T-helper 1 cell treated with Interleukin-12 subunit alpha and Interleukin-12 subunit beta and Interleukin-4 antibody, amounts not matched to agents 30 μg/mL and 1 μg/mL, for 36 hours (primary cell): Measurements from ENCODE around the gene ZNF71.

Source experiments
- H3K27ac Mint-ChIP-seq: one replicate; pipeline ENCODE4 v1.8.0; 2021; ENCODE audit warnings: mild to moderate bottlenecking, mixed read lengths
- H3K27me3 Mint-ChIP-seq: one replicate; pipeline ENCODE4 v1.8.0; 2021; ENCODE audit warnings: low read depth, mixed read lengths
- H3K36me3 Mint-ChIP-seq: one replicate; pipeline ENCODE4 v1.8.0; 2021; ENCODE audit warnings: low read depth, mixed read lengths
- H3K4me1 Mint-ChIP-seq: one replicate; pipeline ENCODE4 v1.8.0; 2021; ENCODE audit warnings: low read depth, mixed read lengths
- H3K4me3 Mint-ChIP-seq: one replicate; pipeline ENCODE4 v1.8.0; 2021; ENCODE audit warnings: mild to moderate bottlenecking, moderate library complexity, mixed read lengths
- H3K9me3 Mint-ChIP-seq: one replicate; pipeline ENCODE4 v1.8.0; 2021; ENCODE audit warnings: mixed read lengths

ZNF71 gene

DNA sequence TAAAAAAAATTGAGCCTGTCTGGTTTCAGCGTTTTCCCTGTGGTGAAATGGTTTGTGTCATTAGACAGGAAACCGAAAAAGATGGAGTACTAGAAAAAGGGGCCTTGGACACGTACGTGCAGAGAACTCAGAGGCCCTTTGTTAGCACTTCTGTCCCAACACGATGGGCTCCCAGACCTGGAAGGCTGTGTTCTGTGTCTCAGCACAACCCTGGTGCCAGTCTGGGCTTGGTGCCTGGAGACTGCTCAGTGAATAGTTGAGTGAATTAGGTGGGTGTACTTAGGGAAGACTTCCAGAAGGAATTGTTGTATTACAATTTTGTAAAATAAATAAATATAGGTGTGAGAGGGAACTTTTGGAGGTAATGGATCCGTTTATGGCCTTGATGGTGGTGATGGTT is 8.7 kb downstream of the ZNF71 start:
- peaks cover 44% of the 10 kb centered on the region for H3K36me3 Mint-ChIP-seq
- H3K9me3 Mint-ChIP-seq = peaks cover 62% of the 10 kb centered on the region
- H3K4me1 Mint-ChIP-seq = no peaks in the 10 kb centered on the region
- H3K27ac Mint-ChIP-seq = no peak overlapping the region
- no peak overlapping the region for H3K4me3 Mint-ChIP-seq
- no peaks in the 10 kb centered on the region for H3K27me3 Mint-ChIP-seq

DNA sequence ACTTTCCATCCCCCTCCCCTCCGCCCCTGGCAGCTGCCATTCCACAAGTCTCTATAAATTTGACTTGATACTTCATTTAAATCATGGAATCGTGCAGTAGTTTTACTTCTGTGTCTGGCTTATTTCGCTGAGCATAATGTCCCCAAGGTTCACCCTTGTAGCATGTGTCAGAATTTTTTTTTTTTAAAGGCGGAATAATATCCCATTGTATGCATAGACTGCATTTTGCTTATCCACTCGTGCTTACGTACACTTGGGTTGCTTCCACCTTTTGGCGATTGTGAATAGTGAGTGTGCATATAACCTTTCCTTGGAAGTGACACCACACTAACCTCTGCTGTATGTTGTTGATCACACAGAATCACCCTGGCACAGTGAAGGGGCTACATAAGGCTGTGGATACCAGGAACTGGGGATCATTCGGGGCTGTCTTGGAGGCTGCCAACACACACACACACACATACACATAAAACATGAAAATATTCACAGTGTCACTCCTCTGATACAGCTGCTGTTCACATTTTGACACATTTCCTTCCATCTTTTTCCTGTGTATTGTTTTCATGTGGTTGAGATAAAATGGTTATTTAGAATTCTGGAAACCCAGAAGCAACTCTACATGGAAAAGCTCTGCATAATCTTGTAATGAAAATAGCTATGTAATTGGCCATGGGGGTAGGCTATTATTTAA is 13.3 kb downstream of the ZNF71 start:
- Mint-ChIP-seq H3K27ac (no peak overlapping the region), H3K27me3 (no peaks in the 10 kb centered on the region), H3K36me3 (peaks cover 21% of the 10 kb centered on the region), H3K4me1 (no peaks in the 10 kb centered on the region), H3K9me3 (peaks cover 72% of the 10 kb centered on the region), H3K4me3 (no peak overlapping the region)

GRCh38 chr19:56611288-56611687 is 16.2 kb downstream of the ZNF71 start:
- Mint-ChIP-seq H3K4me3 (no peak overlapping the region), H3K27me3 (no peaks in the 10 kb centered on the region), H3K27ac (no peak overlapping the region), H3K36me3 (peaks cover 21% of the 10 kb centered on the region), H3K4me1 (no peaks in the 10 kb centered on the region), H3K9me3 (peaks cover 84% of the 10 kb centered on the region)

DNA sequence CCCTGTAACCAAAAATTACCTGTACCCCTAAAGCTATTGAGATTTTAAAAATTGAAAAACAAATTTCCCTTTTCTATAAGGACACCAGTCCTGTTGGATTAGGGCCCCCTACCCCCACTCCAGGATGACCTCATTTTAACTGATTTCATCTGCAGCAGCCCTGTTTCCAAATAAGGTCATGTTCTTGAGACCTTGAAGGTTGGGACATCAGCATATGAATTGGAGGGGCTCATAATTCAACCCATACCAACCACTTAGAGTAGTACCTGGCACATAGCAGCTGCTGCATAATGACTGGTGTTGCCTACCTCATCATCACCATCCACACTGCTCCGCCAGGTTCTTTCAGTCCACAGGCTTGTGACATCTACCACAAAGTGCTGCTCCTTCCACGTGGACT is 17.6 kb downstream of the ZNF71 start:
- H3K36me3 Mint-ChIP-seq = peaks cover 24% of the 10 kb centered on the region
- H3K4me3 Mint-ChIP-seq = no peak overlapping the region
- H3K9me3 Mint-ChIP-seq = peaks cover 93% of the 10 kb centered on the region
- H3K27ac Mint-ChIP-seq = no peak overlapping the region
- H3K27me3 Mint-ChIP-seq = no peaks in the 10 kb centered on the region
- no peaks in the 10 kb centered on the region for H3K4me1 Mint-ChIP-seq

GRCh38 chr19:56613639-56614038 is 18.5 kb downstream of the ZNF71 start:
- peaks cover 27% of the 10 kb centered on the region for H3K36me3 Mint-ChIP-seq
- peaks cover 92% of the 10 kb centered on the region for H3K9me3 Mint-ChIP-seq

DNA sequence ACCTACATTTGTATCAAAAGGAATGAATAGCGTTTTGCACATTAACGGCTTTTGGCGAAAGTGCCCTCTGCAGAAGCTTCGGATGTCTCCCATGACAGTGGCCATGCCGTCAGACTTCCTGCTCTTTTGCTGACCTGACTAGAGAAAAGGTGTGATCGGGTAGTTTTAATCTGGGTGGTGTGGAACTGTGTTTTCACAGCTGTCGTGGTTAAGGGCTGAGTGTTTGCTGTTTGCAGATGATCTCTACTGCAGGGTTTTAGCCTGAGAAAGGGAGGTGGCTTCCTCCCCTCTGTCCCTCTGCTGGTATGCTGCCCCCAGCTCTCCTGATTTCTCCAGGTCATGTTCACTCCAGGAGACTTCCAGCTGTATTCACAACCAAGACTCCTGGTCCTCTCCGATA is 22.4 kb downstream of the ZNF71 start:
- Mint-ChIP-seq H3K27me3 (no peaks in the 10 kb centered on the region), H3K4me3 (no peak overlapping the region), H3K36me3 (peaks cover 30% of the 10 kb centered on the region), H3K9me3 (peaks cover 82% of the 10 kb centered on the region), H3K4me1 (no peaks in the 10 kb centered on the region), H3K27ac (no peak overlapping the region)

More at GRCh38 chr19:56613639-56614038, 18.5 kb downstream of the ZNF71 start:
- Mint-ChIP-seq H3K27ac (no peak overlapping the region), H3K4me3 (no peak overlapping the region), H3K4me1 (no peaks in the 10 kb centered on the region), H3K27me3 (no peaks in the 10 kb centered on the region)

- H3K4me3 Mint-ChIP-seq = no peak overlapping the region
- peaks cover 37% of the 10 kb centered on the region for H3K36me3 Mint-ChIP-seq
Observed at GRCh38 chr19:56619121-56619520, 24.0 kb downstream of the ZNF71 start.

GRCh38 chr19:56622374-56622773 is 27.3 kb downstream of the ZNF71 start:
- peaks cover 38% of the 10 kb centered on the region for H3K36me3 Mint-ChIP-seq
- H3K4me1 Mint-ChIP-seq = no peaks in the 10 kb centered on the region
- H3K27me3 Mint-ChIP-seq = no peaks in the 10 kb centered on the region
- H3K9me3 Mint-ChIP-seq = peaks cover 65% of the 10 kb centered on the region
- H3K27ac Mint-ChIP-seq = no peak overlapping the region
- H3K4me3 Mint-ChIP-seq = no peak overlapping the region

More at GRCh38 chr19:56619121-56619520, 24.0 kb downstream of the ZNF71 start:
- Mint-ChIP-seq H3K4me1 (no peaks in the 10 kb centered on the region), H3K9me3 (peaks cover 78% of the 10 kb centered on the region), H3K27me3 (no peaks in the 10 kb centered on the region), H3K27ac (no peak overlapping the region)

DNA sequence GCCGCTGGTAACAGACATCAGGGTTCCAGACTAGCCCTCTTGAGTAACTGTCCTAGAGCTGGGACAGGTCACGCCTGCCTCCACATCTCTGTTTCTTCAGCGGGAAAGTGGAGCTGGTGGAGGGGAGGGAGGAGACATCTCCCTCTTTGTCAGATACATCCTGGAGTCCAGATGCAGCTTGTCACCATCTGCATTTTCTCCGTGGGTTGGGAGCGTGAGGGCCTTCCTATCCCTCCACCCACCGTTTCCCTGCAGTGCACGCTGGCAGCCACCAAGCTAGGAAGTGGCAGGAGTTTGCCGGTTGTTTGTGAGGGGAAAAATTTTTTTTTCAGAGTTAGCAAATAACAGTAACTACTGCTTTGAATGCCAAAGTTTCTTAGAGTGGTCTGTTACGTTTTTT is 27.9 kb downstream of the ZNF71 start:
- Mint-ChIP-seq H3K4me1 (no peaks in the 10 kb centered on the region), H3K36me3 (peaks cover 34% of the 10 kb centered on the region), H3K27ac (no peak overlapping the region), H3K9me3 (peaks cover 66% of the 10 kb centered on the region), H3K27me3 (no peaks in the 10 kb centered on the region), H3K4me3 (no peak overlapping the region)

DNA sequence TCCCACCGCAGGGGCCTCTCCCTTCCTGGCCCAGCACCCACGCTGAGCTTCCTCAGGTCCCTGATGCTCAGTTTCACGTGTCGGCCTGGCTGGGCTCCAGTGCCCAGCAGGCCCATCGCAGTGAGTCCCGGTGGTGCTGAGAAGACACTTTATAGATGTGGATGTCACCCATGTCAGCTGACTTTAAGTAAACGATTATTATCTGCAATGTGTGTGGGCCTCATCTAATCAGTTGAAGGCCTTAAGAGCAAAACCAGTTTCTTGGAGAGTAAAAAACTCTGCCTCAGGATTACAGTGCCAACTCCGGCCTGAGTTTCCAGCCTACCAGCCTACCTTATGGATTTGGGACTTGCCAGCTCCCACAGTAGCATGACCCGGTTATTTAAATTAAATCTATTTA is 30.6 kb downstream of the ZNF71 start:
- Mint-ChIP-seq H3K9me3 (peaks cover 67% of the 10 kb centered on the region), H3K27ac (no peak overlapping the region), H3K27me3 (no peaks in the 10 kb centered on the region), H3K4me1 (no peaks in the 10 kb centered on the region), H3K36me3 (peaks cover 31% of the 10 kb centered on the region), H3K4me3 (no peak overlapping the region)

GRCh38 chr19:56633021-56633420 is 37.9 kb downstream of the ZNF71 start:
- Mint-ChIP-seq H3K27me3 (no peaks in the 10 kb centered on the region), H3K4me1 (no peaks in the 10 kb centered on the region), H3K4me3 (no peak overlapping the region), H3K9me3 (peaks cover 74% of the 10 kb centered on the region), H3K27ac (no peak overlapping the region), H3K36me3 (no peaks in the 10 kb centered on the region)

GRCh38 chr19:56637976-56638555 is 43.0 kb downstream of the ZNF71 start:
- no peaks in the 10 kb centered on the region for H3K4me1 Mint-ChIP-seq
- peaks cover 5% of the 10 kb centered on the region for H3K36me3 Mint-ChIP-seq
- H3K4me3 Mint-ChIP-seq = no peak overlapping the region
- no peaks in the 10 kb centered on the region for H3K27me3 Mint-ChIP-seq
- peaks cover 62% of the 10 kb centered on the region for H3K9me3 Mint-ChIP-seq
- H3K27ac Mint-ChIP-seq = no peak overlapping the region

DNA sequence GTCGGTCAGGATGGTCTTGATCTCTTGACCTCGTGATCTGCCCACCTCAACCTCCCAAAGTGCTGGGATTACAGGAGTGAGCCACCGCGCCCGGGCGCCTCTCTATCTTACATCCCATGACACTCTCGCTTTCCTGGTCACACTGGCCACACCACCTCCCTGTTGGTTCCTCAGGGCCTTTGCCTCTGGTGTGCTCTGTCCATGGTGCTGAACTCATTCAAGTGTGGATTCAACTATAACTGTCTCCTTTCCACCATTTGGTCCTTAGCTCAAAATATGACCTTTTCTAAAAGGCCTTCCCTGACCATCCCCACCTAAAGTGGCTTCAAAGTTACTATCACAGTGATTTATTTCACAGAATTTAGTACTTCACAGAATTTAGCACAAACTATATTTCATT is 44.1 kb downstream of the ZNF71 start:
- Mint-ChIP-seq H3K36me3 (peaks cover 5% of the 10 kb centered on the region), H3K4me3 (no peak overlapping the region), H3K27me3 (no peaks in the 10 kb centered on the region), H3K27ac (no peak overlapping the region), H3K4me1 (no peaks in the 10 kb centered on the region), H3K9me3 (peaks cover 57% of the 10 kb centered on the region)

DNA sequence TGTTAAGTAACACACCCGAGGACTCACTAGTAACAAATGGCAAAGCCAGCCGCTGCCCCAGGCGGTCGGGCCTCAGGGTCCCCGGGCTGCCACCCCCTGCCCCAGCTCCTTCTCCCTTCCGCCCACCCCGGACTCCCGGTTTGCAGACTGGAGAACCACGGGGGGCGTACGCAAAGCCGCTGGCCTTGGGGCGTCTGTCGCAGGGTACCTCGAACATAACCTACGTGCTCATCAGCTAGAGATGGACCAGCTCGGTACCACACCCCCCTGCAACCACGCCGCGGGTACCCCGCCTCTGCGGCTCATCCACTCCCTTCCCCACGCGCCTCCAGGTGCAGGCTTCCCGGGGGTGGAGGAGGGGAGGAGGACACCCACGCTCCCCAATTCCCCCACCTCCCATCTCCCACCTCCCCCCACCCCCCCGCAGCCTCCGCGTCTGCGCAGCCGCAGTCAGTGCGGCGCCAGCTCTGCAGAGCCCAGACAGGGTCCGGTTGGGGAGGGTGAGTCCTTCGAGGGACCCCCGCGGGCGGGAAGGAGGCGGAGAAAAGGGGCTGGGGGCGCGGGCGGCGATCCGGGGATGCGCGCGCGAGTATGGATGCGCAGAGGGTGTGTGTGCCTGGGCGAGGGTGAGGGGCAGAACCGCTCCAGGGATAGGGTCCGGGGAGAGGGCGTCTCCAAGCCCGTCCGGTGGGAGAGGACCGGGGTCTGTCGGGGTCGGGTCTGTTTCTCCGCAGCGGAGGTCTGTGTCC is 47.8 kb downstream of the ZNF71 start, which contains the start of gene SMIM17:
SMIM17 (plus strand) TSS at position 449 of the 749 bp plus-strand sequence. CDS start 2,509 bp downstream, outside the sequence.
- Mint-ChIP-seq H3K27ac (no peak within 1 kb of the TSS), H3K36me3 (peaks cover 6% of the 10 kb centered on the region), H3K27me3 (no peaks in the 10 kb centered on the region), H3K9me3 (peaks cover 62% of the 10 kb centered on the region), H3K4me3 (no peak within 1 kb of the TSS), H3K4me1 (no peaks in the 10 kb centered on the region)

GRCh38 chr19:56643460-56643955 is 48.4 kb downstream of the ZNF71 start:
- H3K4me3 Mint-ChIP-seq = no peak overlapping the region

More at GRCh38 chr19:56643460-56643955, 48.4 kb downstream of the ZNF71 start:
- Mint-ChIP-seq H3K27me3 (no peaks in the 10 kb centered on the region), H3K4me1 (no peaks in the 10 kb centered on the region), H3K27ac (no peak overlapping the region), H3K9me3 (peaks cover 64% of the 10 kb centered on the region), H3K36me3 (peaks cover 5% of the 10 kb centered on the region)
